Keratinocyte (primary cell): ENCODE data around the gene PCDHAC2. TPM values are rescaled to one million over a fixed set of nuclear protein-coding genes. Genes with fewer than 3 reads are reported as not detected.
A peak's percentile ranks its signal among the peaks of the same experiment; 100 is the strongest.

Experiments
- DNase-seq: peaks from one replicate; pipeline ENCODE4 v3.0.0-alpha.2; 2011; ENCODE audit warnings: low read depth, missing footprints, low spot score
- FAIRE-seq: peaks from 2 replicates; lab custom pipeline; 2011; peaks lifted over from hg19 to GRCh38; lab: Jason Lieb, UNC
- H2AFZ ChIP-seq: 2 replicates; pipeline ENCODE4 v1.6.0; 2012; ENCODE audit warnings: low read length, control low read depth, inconsistent platforms; ENCODE audit not compliant: control insufficient read depth
- H3K27ac ChIP-seq: 2 replicates; pipeline ENCODE4 v1.5.1; 2011; ENCODE audit warnings: low read length; ENCODE audit not compliant: control insufficient read depth, insufficient read depth
- H3K27me3 ChIP-seq: 3 replicates; pipeline ENCODE4 v1.6.0; 2011; ENCODE audit warnings: low read length; ENCODE audit not compliant: control insufficient read depth, insufficient read depth; ENCODE audit errors: extremely low read depth
- H3K36me3 ChIP-seq, 2 experiments: 2 replicates in 1 of 2; 3 replicates in 1 of 2; pipeline ENCODE4 v1.5.1; 2011; ENCODE audit warnings: low read length in 2 of 2, mild to moderate bottlenecking in 1 of 2; ENCODE audit not compliant: control insufficient read depth in 2 of 2, insufficient read depth in 2 of 2; ENCODE audit errors: extremely low read depth in 1 of 2
- H3K4me1 ChIP-seq: 3 replicates; pipeline ENCODE4 v1.5.1; 2011; ENCODE audit warnings: low read length; ENCODE audit not compliant: control insufficient read depth, insufficient read depth; ENCODE audit errors: extremely low read depth
- H3K4me2 ChIP-seq: 3 replicates; pipeline ENCODE4 v1.6.0; 2011; ENCODE audit warnings: low read depth, low read length; ENCODE audit not compliant: control insufficient read depth, insufficient read depth; ENCODE audit errors: extremely low read depth
- H3K4me3 ChIP-seq, 3 experiments: fragments of 200-600 bp in 1 of 3; sonication (generic) in 1 of 3; 2 replicates in 2 of 3; 3 replicates in 1 of 3; pipeline ENCODE4 v1.5.1; 2011 to 2016; ENCODE audit warnings: low read length in 3 of 3, mild to moderate bottlenecking in 3 of 3, control low read depth in 2 of 3, inconsistent platforms in 1 of 3, low read depth in 1 of 3, mixed read lengths in 1 of 3, mixed run types in 1 of 3, moderate library complexity in 1 of 3; ENCODE audit not compliant: control insufficient read depth in 2 of 3, insufficient read depth in 2 of 3; ENCODE audit errors: extremely low read depth in 1 of 3
- H3K79me2 ChIP-seq: 2 replicates; pipeline ENCODE4 v1.6.0; 2012; ENCODE audit warnings: low read length; ENCODE audit not compliant: control insufficient read depth, insufficient read depth
- H3K9ac ChIP-seq: 3 replicates; pipeline ENCODE4 v1.6.0; 2011; ENCODE audit warnings: low read length; ENCODE audit not compliant: control insufficient read depth, insufficient read depth; ENCODE audit errors: extremely low read depth
- H3K9me1 ChIP-seq: 3 replicates; pipeline ENCODE4 v1.6.0; 2011; ENCODE audit warnings: low read length; ENCODE audit not compliant: control insufficient read depth, insufficient read depth; ENCODE audit errors: extremely low read depth
- H3K9me3 ChIP-seq: 2 replicates; pipeline ENCODE4 v1.5.1; 2012; ENCODE audit warnings: low read depth, low read length; ENCODE audit not compliant: control insufficient read depth
- H4K20me1 ChIP-seq: 3 replicates; pipeline ENCODE4 v1.6.0; 2011; ENCODE audit warnings: low read length; ENCODE audit not compliant: control insufficient read depth, insufficient read depth; ENCODE audit errors: extremely low read depth
- EZH2 ChIP-seq: IDR thresholded peaks from one replicate; pipeline ENCODE4 v1.6.1; 2012; ENCODE audit warnings: inconsistent platforms, mild to moderate bottlenecking, low read length, moderate library complexity
- dilution Hi-C: fragments of 300-500 bp; cut with MboI; formaldehyde crosslinking; loops from one replicate; pipeline ENCODE4 v1.7.0; 2020; ENCODE audit warnings: low sequenced_read_pairs; ENCODE audit not compliant: extremely low pct_ligation_motif_present
- polyA plus RNA-seq, 5 experiments: library from polyadenylated mRNA; depleted of rRNA in 3 of 5; stranded (reverse) in 3 of 5; stranded (forward) in 1 of 5; unstranded in 1 of 5; fragments of >200 nt; gene quantifications; 1 replicate in 1 of 5; 2 replicates in 3 of 5; 3 replicates in 1 of 5; pipeline versions ENCODE4 v1.2.1 to v1.2.3, GENCODE V29; 2011 to 2012; ENCODE audit warnings: missing spikeins in 2 of 5, low read depth in 1 of 5, low replicate concordance in 1 of 5
- TF ChIP-seq, protein P1 (sequence below), 3 experiments: IDR thresholded peaks in 1 of 3; conservative IDR thresholded peaks in 1 of 3; optimal IDR thresholded peaks in 1 of 3; 2 replicates in 2 of 3; 3 replicates in 1 of 3; pipeline versions ENCODE3 to v1.5.1; 2011; ENCODE audit warnings: low read length in 3 of 3, mild to moderate bottlenecking in 3 of 3, moderate library complexity in 2 of 3, control low read depth in 1 of 3, inconsistent platforms in 1 of 3; ENCODE audit not compliant: insufficient read depth in 2 of 3; ENCODE audit errors: extremely low read depth in 1 of 3

The PCDHAC2 gene
- polyA plus RNA-seq, 1 donor (not counting 4 experiments of a cell fraction or from before 2014, with no cell fraction given): 2.1 TPM

DNA sequence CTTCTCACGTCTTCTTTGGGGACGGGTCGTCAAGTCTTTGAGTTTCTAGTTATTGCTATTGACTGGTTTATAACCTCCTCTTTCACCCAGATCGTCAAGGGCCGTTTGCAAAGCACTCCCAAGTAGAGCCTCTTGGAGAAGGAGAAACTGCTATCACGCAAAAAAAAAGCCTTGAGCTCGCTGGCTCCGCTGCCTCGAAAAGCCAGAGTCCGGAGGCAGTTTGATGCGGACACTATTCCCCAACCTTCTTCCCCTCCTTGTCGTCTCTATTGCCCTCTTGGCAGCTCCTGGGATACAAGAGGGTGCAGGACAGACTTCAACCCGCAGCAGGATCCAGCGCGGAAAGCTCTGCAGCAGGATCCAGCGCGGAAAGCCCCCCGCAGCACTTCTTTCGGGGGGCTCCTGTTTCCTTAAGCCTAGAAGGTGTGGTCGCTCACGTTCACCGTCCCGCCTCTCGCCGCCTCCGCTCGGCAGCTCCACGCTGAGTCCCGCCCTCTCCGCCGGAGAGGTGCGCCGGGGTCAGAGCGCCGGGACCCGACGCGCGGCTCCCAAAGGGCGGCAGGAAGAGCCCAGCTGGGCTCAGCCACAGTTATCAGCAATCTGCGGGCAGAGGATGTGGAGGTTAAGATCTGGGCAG is 40.4 kb upstream of the PCDHAC2 start, which contains the start of gene PCDHAC1:
PCDHAC1 (plus strand) TSS at position 494 of the 637 bp plus-strand sequence. CDS start 594 bp downstream, outside the sequence.
- Histone ChIP-seq H3K9me3 (peaks cover 6% of the 10 kb centered on the region), H3K9me1 (no peaks in the 10 kb centered on the region), H3K27me3 (peaks cover 25% of the 10 kb centered on the region), H3K4me1 (peaks cover 3% of the 10 kb centered on the region), H3K9ac (no peak within 1 kb of the TSS), H3K27ac (no peak within 1 kb of the TSS), H3K36me3 (no peaks in the 10 kb centered on the region), H4K20me1 (no peaks in the 10 kb centered on the region), H2AFZ (peak within 1 kb of the TSS; percentile 72), H3K79me2 (no peaks in the 10 kb centered on the region), H3K4me3 (peak within 1 kb of the TSS; percentile 36 to 62 (median 55)), H3K4me2 (peak within 1 kb of the TSS; percentile 69)
- DNase-seq: no peak
- TF ChIP-seq EZH2: no peak
- TF ChIP-seq, protein P1, sequence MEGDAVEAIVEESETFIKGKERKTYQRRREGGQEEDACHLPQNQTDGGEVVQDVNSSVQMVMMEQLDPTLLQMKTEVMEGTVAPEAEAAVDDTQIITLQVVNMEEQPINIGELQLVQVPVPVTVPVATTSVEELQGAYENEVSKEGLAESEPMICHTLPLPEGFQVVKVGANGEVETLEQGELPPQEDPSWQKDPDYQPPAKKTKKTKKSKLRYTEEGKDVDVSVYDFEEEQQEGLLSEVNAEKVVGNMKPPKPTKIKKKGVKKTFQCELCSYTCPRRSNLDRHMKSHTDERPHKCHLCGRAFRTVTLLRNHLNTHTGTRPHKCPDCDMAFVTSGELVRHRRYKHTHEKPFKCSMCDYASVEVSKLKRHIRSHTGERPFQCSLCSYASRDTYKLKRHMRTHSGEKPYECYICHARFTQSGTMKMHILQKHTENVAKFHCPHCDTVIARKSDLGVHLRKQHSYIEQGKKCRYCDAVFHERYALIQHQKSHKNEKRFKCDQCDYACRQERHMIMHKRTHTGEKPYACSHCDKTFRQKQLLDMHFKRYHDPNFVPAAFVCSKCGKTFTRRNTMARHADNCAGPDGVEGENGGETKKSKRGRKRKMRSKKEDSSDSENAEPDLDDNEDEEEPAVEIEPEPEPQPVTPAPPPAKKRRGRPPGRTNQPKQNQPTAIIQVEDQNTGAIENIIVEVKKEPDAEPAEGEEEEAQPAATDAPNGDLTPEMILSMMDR (optimal IDR thresholded peaks at IDR 0.05 in 1 of 3, IDR thresholded peaks at IDR 0.05 in 1 of 3, conservative IDR thresholded peaks at IDR 0.05 in 1 of 3; ENCODE audit: extremely low read depth in 1 of 3, insufficient read depth in 2 of 3, low read length in 3 of 3): no peak
- FAIRE-seq: no peak
- dilution Hi-C loops: no loop called here

DNA sequence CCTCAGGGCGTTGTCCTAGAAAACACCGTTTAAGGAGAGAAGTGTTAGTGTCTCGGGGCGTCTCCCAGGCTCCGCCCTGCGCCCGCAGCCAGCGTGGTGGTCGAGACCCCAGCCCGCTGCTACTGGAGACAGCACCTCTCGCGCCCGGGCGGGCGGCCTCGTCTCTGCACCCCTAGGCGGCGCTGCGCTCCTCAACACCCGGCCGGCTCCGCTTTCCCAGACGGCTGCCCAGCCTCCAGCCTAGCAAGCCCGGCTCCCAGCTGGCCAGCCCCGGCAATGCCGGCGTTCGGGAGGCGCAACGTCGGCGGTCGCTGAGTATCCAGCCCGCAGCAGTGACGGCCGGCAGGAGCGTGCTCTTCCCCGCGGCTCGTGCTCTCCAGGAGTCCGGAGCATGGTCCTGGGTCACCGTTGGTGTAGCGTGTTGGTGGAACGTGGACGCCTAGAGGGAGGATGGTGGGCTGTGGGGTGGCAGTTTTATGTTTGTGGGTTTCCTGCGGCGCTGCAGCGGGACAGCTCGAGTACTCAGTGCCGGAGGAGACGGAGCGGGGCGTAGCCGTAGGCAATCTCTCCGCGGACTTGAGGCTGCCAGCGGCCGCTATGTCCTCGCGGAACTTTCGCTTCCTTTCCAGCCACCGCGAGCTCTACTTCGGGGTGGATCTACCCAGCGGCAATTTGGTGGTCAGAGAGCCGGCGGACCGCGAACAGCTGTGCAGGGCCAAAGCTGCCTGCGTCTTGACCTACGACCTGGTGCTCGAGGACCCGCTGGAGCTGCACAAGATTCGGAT is 39.6 kb upstream of the PCDHAC2 start:
- Histone ChIP-seq H2AFZ (peak overlapping the region; percentile 72), H4K20me1 (no peaks in the 10 kb centered on the region), H3K4me1 (peaks cover 3% of the 10 kb centered on the region), H3K4me2 (peak overlapping the region; percentile 69), H3K27ac (no peak overlapping the region), H3K36me3 (no peaks in the 10 kb centered on the region), H3K9me1 (no peaks in the 10 kb centered on the region), H3K79me2 (no peaks in the 10 kb centered on the region), H3K4me3 (peak overlapping the region; percentile 36 to 62 (median 55)), H3K9ac (no peak overlapping the region), H3K9me3 (peaks cover 6% of the 10 kb centered on the region), H3K27me3 (peaks cover 25% of the 10 kb centered on the region)
- FAIRE-seq (no peak), DNase-seq (no peak)
- TF ChIP-seq, protein P1 (optimal IDR thresholded peaks at IDR 0.05 in 1 of 3, IDR thresholded peaks at IDR 0.05 in 1 of 3, conservative IDR thresholded peaks at IDR 0.05 in 1 of 3; ENCODE audit: extremely low read depth in 1 of 3, insufficient read depth in 2 of 3, low read length in 3 of 3): peak; percentile 42 to 94 (median 72)
- TF ChIP-seq EZH2: peak; percentile 39
- dilution Hi-C loops: no loop called here
